K562 (cell line): ENCODE results near the gene PPDPF. TPM values are rescaled to one million over a fixed set of nuclear protein-coding genes. Genes with fewer than 3 reads are reported as not detected.
A peak's percentile ranks its signal among the peaks of the same experiment; 100 is the strongest.

ENCODE experiments used
- BMI1 ChIP-seq: fragments of 150-350 bp; IDR thresholded peaks from 2 replicates; pipeline ENCODE4 v1.6.1; 2014; ENCODE audit warnings: low read length
- BRD4 ChIP-seq: fragments of 200-600 bp; sonication (generic); IDR thresholded peaks from 2 replicates; pipeline ENCODE4 v1.6.1; 2017; ENCODE audit warnings: inconsistent platforms
- DIDO1 ChIP-seq: fragments of 450-650 bp; IDR thresholded peaks from 2 replicates; pipeline ENCODE4 v1.6.1; 2016; ENCODE audit warnings: low read depth, missing biosample characterization, missing genetic modification characterization
- EGR1 ChIP-seq: fragments of 450-650 bp; conservative IDR thresholded peaks from 2 replicates; pipeline ENCODE4 v1.6.1; 2017; ENCODE audit warnings: mild to moderate bottlenecking
- ERF ChIP-seq: fragments of 450-650 bp; formaldehyde crosslinking; IDR thresholded peaks from 2 replicates; pipeline ENCODE4 v1.4.0; 2020; ENCODE audit warnings: mild to moderate bottlenecking, mixed read lengths
- FOSL1 ChIP-seq: fragments of 200-800 bp; sonication (Bioruptor generic); conservative IDR thresholded peaks from 2 replicates; pipeline ENCODE4 v1.6.1; 2016; ENCODE audit warnings: missing genetic modification characterization, missing compliant biosample characterization
- HDAC2 ChIP-seq: fragments of 450-650 bp; IDR thresholded peaks from 2 replicates; pipeline ENCODE4 v1.6.1; 2016; ENCODE audit warnings: mild to moderate bottlenecking
- HDGF ChIP-seq: fragments of 450-650 bp; IDR thresholded peaks from 2 replicates; pipeline ENCODE4 v1.6.1; 2016
- HMG20B ChIP-seq: fragments of 250-450 bp; sonication (Bioruptor Pico); IDR thresholded peaks from 2 replicates; pipeline ENCODE4 v1.5.0; 2021; ENCODE audit warnings: mild to moderate bottlenecking
- LARP7 ChIP-seq: fragments of 450-650 bp; IDR thresholded peaks from 2 replicates; pipeline ENCODE4 v1.6.1; 2016
- MYBL2 ChIP-seq, 2 experiments: fragments of 450-650 bp in 1 of 2; sonication (generic) in 1 of 2; formaldehyde crosslinking in 1 of 2; IDR thresholded peaks; 2 replicates each; pipeline versions ENCODE4 v1.6.1 to v1.8.1; 2017 to 2022; ENCODE audit warnings: borderline replicate concordance in 1 of 2, inconsistent platforms in 1 of 2, low read depth in 1 of 2, mild to moderate bottlenecking in 1 of 2, missing genetic modification reagents in 1 of 2, moderate library complexity in 1 of 2
- RBM17 ChIP-seq: fragments of 200-400 bp; formaldehyde crosslinking; IDR thresholded peaks from 2 replicates; pipeline ENCODE4 v1.6.1; 2017; ENCODE audit warnings: low read depth, mild to moderate bottlenecking, low read length, borderline replicate concordance
- RBM39 ChIP-seq: fragments of 200-400 bp; formaldehyde crosslinking; optimal IDR thresholded peaks from 2 replicates; pipeline ENCODE3; 2018; ENCODE audit warnings: low read depth, low read length
- STAG1 ChIP-seq: sonication (generic); formaldehyde crosslinking; IDR thresholded peaks from 2 replicates; pipeline ENCODE4 v1.5.0; 2020; ENCODE audit warnings: missing genetic modification reagents, borderline replicate concordance
- ZC3H4 ChIP-seq: sonication (generic); formaldehyde crosslinking; IDR thresholded peaks from 2 replicates; pipeline ENCODE4 v1.9.0; 2021; ENCODE audit warnings: missing genetic modification reagents, borderline replicate concordance
- ZNF133 ChIP-seq: fragments of 250-450 bp; sonication (Bioruptor Pico); IDR thresholded peaks from 2 replicates; pipeline ENCODE4 v1.4.0; 2020; ENCODE audit warnings: mild to moderate bottlenecking
- ZNF175 ChIP-seq: fragments of 200-800 bp; sonication (Bioruptor generic); IDR thresholded peaks from 2 replicates; pipeline ENCODE4 v1.6.1; 2016; ENCODE audit warnings: low read depth, mild to moderate bottlenecking, missing genetic modification characterization, missing compliant biosample characterization
- ZNF644 ChIP-seq: fragments of 200-800 bp; sonication (Bioruptor generic); IDR thresholded peaks from 2 replicates; pipeline ENCODE4 v1.6.1; 2016; ENCODE audit warnings: low read depth, missing genetic modification characterization, missing compliant biosample characterization
- ZNF77 ChIP-seq: fragments of 250-450 bp; sonication (Bioruptor Pico); IDR thresholded peaks from 2 replicates; pipeline ENCODE4 v1.5.0; 2020
- polyA plus RNA-seq, 8 experiments: library from polyadenylated mRNA; depleted of rRNA in 4 of 8; stranded (reverse) in 5 of 8; unstranded in 3 of 8; fragments of >200 nt; fragmentation: Nextera tagmentation in 2 of 8; fragmentation: Illumina TruSeq in 1 of 8; extraction: Ambion mirVana in 2 of 8; extraction: Trizol in 1 of 8; gene quantifications; 2 replicates each; pipeline versions ENCODE4 v1.2.1 to v1.2.3, GENCODE V29; 2011 to 2014; ENCODE audit warnings: inconsistent platforms in 1 of 8, missing spikeins in 1 of 8
- total RNA-seq, 7 experiments: library from RNA; depleted of rRNA in 6 of 7; stranded (reverse); fragments of >200 nt in 6 of 7; fragmentation: Illumina TruSeq in 2 of 7; extraction: Trizol in 2 of 7; gene quantifications; 2 replicates each; pipeline versions ENCODE4 v1.2.1 to v1.2.3, GENCODE V29; 2011 to 2021; ENCODE audit warnings: low replicate concordance in 1 of 7
- TF ChIP-seq, protein P1 (sequence below): fragments of 250-450 bp; sonication (Bioruptor Pico); IDR thresholded peaks from 2 replicates; pipeline ENCODE4 v1.8.0; 2022; ENCODE audit warnings: moderate library complexity, mild to moderate bottlenecking, inconsistent platforms
- TF ChIP-seq, protein P2 (sequence below): fragments of 250-450 bp; sonication (Bioruptor Pico); IDR thresholded peaks from 2 replicates; pipeline ENCODE4 v1.4.0; 2020; ENCODE audit warnings: mild to moderate bottlenecking, moderate library complexity
- TF ChIP-seq, protein P3 (sequence below): fragments of 450-650 bp; formaldehyde crosslinking; IDR thresholded peaks from 2 replicates; pipeline ENCODE4 v1.4.0; 2020; ENCODE audit warnings: mild to moderate bottlenecking, mixed read lengths
- TF ChIP-seq, protein P4 (sequence below): fragments of 450-650 bp; IDR thresholded peaks from 2 replicates; pipeline ENCODE4 v1.6.1; 2016; ENCODE audit warnings: low read depth, mild to moderate bottlenecking, moderate library complexity

The PPDPF gene
- total and polyA plus RNA-seq, 9 of the 15 experiments (the other 6 are each of a cell fraction or from before 2014, with no cell fraction given): 0.77 to 233 (median 10.5) TPM

DNA sequence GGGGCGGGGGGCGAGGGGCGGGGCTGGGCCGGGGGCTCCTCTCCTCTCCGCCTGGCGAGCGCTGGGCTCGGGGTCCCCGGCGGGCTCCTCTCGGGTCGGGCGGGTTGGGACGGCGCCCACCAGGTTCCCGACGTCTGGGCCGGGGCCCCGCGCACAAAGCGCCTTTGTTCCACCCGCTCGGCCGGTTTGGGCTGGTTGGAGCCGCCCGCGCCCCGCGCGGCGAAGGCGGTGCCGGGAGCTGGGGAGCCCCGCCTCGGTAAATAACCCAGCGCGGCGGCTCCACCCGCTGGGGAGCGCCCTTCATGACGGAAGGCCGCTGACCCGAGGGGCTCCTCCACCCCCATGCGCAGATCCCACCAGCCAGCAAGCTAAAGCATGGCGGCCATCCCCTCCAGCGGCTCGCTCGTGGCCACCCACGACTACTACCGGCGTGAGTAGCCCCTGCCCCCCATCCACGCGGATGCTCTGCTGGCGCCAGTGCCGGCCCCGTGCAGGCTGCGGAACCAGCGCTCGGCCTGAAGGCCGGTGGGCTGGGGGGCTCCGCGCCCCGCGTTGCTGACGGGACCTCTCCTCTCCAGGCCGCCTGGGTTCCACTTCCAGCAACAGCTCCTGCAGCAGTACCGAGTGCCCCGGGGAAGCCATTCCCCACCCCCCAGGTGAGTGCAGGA lies 503 bp downstream of the PPDPF start (continued):
- TF ChIP-seq ZNF175 (CRISPR knock-in tag): no peak
- no peak for TF ChIP-seq BMI1
- TF ChIP-seq RBM39: no peak
- TF ChIP-seq BRD4: no peak
- TF ChIP-seq EGR1: no peak
- TF ChIP-seq HDGF: no peak
- TF ChIP-seq HDAC2: no peak
- TF ChIP-seq LARP7: no peak
- no peak for TF ChIP-seq ZNF133 (CRISPR knock-in tag)
- TF ChIP-seq DIDO1 (tag): no peak
- peak; percentile 74; the same call in 1 of the 2 replicates for TF ChIP-seq ZC3H4 (CRISPR knock-in tag)
- TF ChIP-seq, protein P1, sequence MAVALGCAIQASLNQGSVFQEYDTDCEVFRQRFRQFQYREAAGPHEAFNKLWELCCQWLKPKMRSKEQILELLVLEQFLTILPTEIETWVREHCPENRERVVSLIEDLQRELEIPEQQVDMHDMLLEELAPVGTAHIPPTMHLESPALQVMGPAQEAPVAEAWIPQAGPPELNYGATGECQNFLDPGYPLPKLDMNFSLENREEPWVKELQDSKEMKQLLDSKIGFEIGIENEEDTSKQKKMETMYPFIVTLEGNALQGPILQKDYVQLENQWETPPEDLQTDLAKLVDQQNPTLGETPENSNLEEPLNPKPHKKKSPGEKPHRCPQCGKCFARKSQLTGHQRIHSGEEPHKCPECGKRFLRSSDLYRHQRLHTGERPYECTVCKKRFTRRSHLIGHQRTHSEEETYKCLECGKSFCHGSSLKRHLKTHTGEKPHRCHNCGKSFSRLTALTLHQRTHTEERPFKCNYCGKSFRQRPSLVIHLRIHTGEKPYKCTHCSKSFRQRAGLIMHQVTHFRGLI (CRISPR knock-in tag): no peak
- TF ChIP-seq RBM17: no peak
- no peak for TF ChIP-seq HMG20B (CRISPR knock-in tag)
- no peak for TF ChIP-seq MYBL2 (IDR thresholded peaks at IDR 0.05; ENCODE audit: low read depth)
- TF ChIP-seq MYBL2 (CRISPR knock-in tag; IDR thresholded peaks at IDR 0.05; ENCODE audit: borderline replicate concordance): no peak
- TF ChIP-seq ZNF77 (CRISPR knock-in tag): no peak
- TF ChIP-seq, protein P2, sequence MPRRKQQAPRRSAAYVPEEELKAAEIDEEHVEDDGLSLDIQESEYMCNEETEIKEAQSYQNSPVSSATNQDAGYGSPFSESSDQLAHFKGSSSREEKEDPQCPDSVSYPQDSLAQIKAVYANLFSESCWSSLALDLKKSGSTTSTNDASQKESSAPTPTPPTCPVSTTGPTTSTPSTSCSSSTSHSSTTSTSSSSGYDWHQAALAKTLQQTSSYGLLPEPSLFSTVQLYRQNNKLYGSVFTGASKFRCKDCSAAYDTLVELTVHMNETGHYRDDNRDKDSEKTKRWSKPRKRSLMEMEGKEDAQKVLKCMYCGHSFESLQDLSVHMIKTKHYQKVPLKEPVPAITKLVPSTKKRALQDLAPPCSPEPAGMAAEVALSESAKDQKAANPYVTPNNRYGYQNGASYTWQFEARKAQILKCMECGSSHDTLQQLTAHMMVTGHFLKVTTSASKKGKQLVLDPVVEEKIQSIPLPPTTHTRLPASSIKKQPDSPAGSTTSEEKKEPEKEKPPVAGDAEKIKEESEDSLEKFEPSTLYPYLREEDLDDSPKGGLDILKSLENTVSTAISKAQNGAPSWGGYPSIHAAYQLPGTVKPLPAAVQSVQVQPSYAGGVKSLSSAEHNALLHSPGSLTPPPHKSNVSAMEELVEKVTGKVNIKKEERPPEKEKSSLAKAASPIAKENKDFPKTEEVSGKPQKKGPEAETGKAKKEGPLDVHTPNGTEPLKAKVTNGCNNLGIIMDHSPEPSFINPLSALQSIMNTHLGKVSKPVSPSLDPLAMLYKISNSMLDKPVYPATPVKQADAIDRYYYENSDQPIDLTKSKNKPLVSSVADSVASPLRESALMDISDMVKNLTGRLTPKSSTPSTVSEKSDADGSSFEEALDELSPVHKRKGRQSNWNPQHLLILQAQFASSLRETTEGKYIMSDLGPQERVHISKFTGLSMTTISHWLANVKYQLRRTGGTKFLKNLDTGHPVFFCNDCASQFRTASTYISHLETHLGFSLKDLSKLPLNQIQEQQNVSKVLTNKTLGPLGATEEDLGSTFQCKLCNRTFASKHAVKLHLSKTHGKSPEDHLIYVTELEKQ (CRISPR knock-in tag): no peak
- no peak for TF ChIP-seq STAG1 (CRISPR knock-in tag)
- TF ChIP-seq, protein P3, sequence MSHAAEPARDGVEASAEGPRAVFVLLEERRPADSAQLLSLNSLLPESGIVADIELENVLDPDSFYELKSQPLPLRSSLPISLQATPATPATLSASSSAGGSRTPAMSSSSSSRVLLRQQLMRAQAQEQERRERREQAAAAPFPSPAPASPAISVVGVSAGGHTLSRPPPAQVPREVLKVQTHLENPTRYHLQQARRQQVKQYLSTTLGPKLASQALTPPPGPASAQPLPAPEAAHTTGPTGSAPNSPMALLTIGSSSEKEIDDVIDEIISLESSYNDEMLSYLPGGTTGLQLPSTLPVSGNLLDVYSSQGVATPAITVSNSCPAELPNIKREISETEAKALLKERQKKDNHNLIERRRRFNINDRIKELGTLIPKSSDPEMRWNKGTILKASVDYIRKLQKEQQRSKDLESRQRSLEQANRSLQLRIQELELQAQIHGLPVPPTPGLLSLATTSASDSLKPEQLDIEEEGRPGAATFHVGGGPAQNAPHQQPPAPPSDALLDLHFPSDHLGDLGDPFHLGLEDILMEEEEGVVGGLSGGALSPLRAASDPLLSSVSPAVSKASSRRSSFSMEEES (CRISPR knock-in tag): no peak
- no peak for TF ChIP-seq FOSL1 (tag)
- no peak for TF ChIP-seq ZNF644 (tag)
- TF ChIP-seq, protein P4, sequence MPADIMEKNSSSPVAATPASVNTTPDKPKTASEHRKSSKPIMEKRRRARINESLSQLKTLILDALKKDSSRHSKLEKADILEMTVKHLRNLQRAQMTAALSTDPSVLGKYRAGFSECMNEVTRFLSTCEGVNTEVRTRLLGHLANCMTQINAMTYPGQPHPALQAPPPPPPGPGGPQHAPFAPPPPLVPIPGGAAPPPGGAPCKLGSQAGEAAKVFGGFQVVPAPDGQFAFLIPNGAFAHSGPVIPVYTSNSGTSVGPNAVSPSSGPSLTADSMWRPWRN: no peak
- no peak for TF ChIP-seq ERF (CRISPR knock-in tag)
